Effector CD8-positive, alpha-beta T cell (primary cell): Measurements from ENCODE around the gene ZBTB49.

Source experiments
- DNase-seq: peaks from one replicate; lab custom pipeline; 2025; lab: John Stamatoyannopoulos, UW

The ZBTB49 gene

GRCh38 chr4:4356106-4357041 lies 66.3 kb downstream of the ZBTB49 start:
- no peak for DNase-seq

DNA sequence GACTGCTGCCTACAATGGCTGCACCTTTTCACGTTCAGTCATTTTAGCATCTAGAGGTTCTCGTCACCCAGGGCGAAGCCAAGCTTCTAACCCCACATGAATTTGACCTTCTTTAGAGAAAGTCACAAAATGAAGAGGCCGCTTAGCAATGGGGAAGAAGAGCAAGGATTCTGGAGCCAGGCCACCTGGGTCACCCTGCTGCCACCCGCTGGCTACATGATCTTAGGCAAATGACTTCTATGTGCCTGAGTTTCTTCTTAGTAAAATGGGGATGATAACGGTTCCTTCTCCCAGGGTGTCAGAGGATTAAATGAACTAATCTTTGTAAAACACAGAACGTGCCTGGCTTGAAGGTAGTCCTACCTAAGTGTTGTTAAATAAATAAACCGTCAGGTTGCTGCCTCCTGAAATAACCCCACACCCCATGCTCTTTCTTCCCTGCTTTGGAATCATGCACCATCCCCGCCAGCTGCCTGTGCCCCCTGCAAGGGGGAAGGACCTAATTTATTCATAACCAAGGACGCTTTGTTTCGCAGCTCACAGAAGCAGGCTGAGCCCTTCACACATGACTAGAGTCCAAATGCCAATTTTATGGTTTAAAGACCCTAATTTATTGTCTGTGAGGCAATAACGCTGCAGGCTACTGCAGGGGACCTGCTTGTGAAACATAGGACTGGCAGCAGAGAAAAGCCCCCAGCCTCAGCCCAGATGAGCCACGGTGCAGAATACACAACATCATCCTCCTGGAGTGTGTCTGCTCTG lies 68.2 kb downstream of the ZBTB49 start:
- DNase-seq: no peak

DNA sequence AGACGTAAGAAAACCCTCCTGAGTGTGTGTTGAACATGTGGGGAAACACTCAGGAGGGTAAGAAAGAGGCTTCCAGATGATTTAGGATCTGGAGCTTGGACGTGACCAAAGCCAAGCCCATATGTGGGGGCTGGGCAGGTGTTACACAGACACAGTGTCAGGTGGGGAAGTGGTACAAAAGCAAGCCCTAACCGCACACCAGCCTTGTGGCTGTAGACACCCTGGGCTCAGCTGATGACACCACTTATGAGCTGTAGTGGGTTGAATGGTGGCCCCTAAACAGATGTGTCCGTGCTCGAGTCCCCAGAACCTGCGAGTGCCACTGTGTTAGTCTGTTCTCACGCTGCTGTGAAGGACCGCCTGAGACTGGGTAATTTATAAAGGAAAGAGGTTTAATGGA lies 71.8 kb downstream of the ZBTB49 start:
- no peak for DNase-seq

DNA sequence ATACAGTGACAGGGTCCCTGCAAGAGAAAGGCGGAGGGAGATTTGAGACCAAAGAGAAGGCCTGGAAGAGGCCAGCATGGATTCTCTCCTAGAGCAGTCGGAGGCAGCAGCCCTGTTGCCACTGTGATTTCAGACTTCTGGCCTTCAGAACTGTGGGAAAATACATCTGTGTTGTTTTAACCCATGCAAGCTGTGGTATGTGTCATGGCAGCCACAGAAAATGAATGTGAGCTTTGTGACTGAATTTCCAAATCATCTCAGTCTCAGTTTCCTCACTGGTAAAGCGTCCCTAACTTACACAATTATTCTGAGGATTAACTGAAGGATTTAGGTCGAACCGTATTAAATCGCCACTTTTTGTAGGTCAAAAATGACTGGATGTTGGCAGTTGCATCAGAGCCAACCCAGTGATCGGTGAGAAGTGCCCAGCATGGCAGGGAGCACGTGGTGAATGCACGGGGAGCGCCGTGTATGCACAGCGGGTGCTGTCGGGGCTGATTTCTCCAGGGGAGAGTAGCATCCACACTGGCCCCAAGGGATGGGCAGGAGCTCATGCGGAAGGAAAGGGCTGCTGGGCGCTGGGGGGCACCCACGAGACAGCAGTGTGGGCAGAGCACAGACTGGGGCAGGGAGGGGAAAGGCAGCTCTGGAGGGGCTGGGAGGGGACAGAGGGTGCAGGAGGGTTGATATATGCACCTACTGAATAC lies 73.1 kb downstream of the ZBTB49 start:
- DNase-seq: no peak

DNA sequence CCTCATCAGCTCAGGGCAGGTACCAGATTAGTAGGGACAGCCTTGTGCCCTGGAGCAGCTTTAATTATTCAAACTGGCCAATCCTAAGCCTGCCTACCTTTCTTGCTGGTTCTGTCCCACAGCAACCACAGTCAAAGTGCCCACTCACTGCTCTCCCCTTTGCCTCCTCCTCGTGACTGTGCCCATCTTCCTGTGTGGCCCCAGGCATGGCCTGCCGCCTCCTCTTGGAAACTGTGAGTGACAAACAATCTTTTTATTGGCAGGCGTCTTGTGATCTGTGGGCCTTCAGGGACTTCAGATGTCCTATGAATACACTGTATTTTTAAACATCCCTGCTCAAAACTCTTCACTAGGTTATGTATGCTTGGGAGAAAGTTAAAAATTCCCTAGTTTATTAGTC lies 74.0 kb downstream of the ZBTB49 start:
- DNase-seq: no peak

GRCh38 chr4:4364486-4365208 lies 74.6 kb downstream of the ZBTB49 start:
- no peak for DNase-seq

GRCh38 chr4:4368809-4369580 lies 78.9 kb downstream of the ZBTB49 start:
- DNase-seq: no peak
